ENCODE measurements around the gene NSMCE1.
"Not testable (repeated sequence)": the region's sequence is repeated elsewhere in the genome, so short reads cannot be mapped to it uniquely, and the experiment has no call there.

NSMCE1 gene

DNA sequence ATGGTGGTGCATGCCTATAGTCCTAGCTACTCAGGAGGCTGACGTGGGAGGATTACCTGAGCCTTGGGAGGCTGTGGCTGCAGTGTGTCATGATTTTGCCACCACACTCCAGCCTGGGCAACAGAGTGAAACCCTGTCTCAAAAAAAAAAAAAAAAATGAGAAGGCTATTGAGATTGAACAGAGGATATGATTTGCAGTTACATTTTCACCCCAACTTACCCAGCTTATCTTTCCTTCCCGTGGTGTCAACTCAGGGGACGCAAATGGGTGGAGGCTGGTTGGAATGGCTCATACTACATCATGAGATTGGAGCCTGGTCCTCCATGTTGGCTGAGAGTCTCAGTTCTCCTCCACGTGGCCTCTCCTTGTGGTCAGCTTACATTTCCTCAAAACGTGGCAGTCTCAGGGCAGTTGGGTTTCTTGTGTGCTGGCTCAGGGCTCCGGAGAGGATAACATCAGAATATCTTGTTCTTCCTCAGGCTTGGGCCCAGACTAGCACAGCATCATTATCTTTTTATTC lies 17.2 kb upstream of the NSMCE1 start:
- in situ Hi-C loops (cut with MboI; ENCODE audit: low pct_unique_long_range_greater_than_20kb, low sequenced_read_pairs, unreplicated experiment), result no loop called here
- TF ChIP-seq, protein P1, sequence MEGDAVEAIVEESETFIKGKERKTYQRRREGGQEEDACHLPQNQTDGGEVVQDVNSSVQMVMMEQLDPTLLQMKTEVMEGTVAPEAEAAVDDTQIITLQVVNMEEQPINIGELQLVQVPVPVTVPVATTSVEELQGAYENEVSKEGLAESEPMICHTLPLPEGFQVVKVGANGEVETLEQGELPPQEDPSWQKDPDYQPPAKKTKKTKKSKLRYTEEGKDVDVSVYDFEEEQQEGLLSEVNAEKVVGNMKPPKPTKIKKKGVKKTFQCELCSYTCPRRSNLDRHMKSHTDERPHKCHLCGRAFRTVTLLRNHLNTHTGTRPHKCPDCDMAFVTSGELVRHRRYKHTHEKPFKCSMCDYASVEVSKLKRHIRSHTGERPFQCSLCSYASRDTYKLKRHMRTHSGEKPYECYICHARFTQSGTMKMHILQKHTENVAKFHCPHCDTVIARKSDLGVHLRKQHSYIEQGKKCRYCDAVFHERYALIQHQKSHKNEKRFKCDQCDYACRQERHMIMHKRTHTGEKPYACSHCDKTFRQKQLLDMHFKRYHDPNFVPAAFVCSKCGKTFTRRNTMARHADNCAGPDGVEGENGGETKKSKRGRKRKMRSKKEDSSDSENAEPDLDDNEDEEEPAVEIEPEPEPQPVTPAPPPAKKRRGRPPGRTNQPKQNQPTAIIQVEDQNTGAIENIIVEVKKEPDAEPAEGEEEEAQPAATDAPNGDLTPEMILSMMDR (IDR thresholded peaks at IDR 0.05; ENCODE audit: extremely low read depth, insufficient read depth, missing control alignments), result no peak
- no peak for DNase-seq (ENCODE audit: low spot score)

DNA sequence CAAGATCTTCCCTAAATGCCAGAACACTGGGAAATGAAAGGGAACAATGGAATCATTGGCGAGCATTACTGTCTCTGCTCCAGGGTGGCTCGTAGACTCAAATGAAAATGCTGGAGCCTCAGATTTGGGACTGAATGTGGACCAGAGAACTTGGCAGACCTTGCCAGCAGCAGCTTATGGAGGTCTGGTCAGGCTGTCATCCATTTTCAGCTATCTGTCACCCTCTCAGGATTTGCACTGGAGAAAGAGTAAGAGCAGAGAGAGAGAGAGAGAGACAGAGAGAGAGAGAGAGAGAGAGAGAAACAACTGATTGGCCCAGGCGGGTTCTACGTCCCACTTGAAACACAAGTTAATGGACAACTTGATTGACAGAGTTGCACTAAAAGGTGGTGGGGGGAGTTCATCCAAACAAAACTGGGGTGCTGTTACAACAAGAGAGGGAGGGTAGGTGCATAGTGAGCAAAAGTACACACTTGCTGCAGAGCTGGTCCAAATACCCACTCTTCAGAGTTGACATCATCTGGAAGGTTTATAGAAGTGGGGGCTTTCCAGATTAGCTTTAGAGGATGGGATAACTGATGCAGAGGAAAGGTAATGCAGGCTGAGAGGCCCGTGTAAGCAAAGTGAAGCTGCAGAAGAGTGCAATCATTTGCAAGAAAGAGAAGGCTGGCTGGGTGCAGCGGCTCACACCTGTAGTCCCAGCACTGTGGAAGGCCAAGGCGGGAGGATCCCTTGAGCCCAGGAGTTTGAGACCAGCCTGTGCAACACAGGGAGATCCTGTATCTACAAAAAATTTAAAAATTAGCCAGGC lies 16.5 kb upstream of the NSMCE1 start:
- TF ChIP-seq, protein P1 (IDR thresholded peaks at IDR 0.05; ENCODE audit: extremely low read depth, insufficient read depth, missing control alignments), result no peak
- in situ Hi-C loops (cut with MboI; ENCODE audit: low pct_unique_long_range_greater_than_20kb, low sequenced_read_pairs, unreplicated experiment), result no loop called here
- no peak for DNase-seq (ENCODE audit: low spot score)

- TF ChIP-seq, protein P1 (IDR thresholded peaks at IDR 0.05; ENCODE audit: extremely low read depth, insufficient read depth, missing control alignments), result no peak
- DNase-seq (ENCODE audit: low spot score), result no peak
- in situ Hi-C loops (cut with MboI; ENCODE audit: low pct_unique_long_range_greater_than_20kb, low sequenced_read_pairs, unreplicated experiment), result no loop called here
These were observed 12.7 kb upstream of the NSMCE1 start for GRCh38 chr16:27281243-27281642.

DNA sequence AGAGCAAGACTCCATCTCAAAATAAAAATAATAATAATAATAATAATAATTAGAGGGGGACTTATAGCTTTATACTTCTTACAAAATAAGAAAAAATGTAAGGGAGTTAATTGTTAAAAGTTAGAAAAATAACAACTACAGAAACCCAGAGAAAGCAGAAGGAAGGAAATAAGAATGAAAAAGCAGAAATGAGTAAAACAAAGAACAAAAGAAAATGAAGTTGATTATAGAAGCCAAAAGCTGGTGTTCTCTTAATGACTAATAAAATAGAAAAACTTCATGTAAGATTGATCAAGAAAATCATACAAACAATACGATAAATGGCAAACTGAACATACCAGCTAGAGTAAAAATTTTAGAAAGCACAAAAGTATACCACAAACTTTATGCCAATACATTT lies 6.8 kb upstream of the NSMCE1 start:
- no peak for DNase-seq (ENCODE audit: low spot score)
- in situ Hi-C loops (cut with MboI; ENCODE audit: low pct_unique_long_range_greater_than_20kb, low sequenced_read_pairs, unreplicated experiment), result no loop called here
- TF ChIP-seq, protein P1 (IDR thresholded peaks at IDR 0.05; ENCODE audit: extremely low read depth, insufficient read depth, missing control alignments), result no peak

DNA sequence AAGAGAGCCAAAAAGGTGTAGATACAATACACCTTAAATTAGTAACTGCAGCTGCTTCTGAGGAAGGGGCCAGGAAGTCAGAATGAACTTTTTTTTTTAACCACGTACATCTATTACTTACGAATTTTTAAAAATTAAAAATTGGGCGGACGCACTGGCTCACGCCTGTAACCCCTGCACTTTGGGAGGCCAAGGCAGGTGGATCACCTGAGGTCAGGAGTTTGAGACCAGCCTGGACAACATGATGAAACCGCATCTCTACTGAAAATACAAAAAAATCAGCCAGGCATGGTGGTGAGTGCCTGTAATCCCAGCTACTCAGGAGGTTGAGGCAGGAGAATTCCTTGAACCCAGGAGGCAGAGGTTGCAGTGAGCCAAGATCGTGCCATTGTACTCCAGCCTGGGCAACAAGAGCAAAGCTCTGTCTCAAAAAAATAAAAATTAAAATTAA lies 5.9 kb upstream of the NSMCE1 start:
- DNase-seq (ENCODE audit: low spot score); in situ Hi-C loops (cut with MboI; ENCODE audit: low pct_unique_long_range_greater_than_20kb, low sequenced_read_pairs, unreplicated experiment): not testable (repeated sequence)

DNA sequence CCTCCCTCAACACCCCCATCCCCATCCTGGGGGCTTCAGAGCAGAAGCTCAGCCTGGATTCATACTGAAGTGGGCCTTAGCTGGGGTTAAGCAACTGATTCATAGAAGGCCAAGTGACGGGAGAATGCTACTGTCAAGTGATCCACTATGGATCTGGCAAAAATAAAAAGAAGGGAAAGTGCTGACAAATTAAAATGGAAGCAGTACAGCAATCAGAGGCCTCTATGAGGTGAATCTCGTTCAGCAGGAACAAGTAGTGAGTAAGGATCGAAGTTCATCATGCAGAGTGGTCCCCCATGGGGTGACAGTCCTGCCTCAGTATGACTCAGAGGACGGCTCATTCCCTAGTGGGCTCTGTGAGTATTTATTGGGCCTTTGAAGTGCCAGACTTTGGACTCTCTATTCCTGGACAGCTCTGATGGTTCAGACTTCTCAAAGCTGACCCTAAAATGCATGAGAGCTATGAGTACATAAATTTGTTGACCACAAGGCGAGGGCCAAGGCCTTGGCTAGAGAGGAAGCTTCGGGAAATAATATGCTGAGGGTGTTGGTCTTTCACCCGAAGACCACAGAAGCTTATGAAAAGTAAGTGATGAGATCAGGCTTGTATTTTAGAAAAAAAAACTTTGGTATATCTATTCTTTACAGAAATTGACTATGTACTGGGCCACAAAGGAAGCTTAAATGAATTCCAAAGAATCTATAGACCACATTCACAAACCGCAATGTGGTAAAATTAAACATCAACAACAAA lies 5.3 kb upstream of the NSMCE1 start:
- in situ Hi-C loops (cut with MboI; ENCODE audit: low pct_unique_long_range_greater_than_20kb, low sequenced_read_pairs, unreplicated experiment), result no loop called here
- no peak for DNase-seq (ENCODE audit: low spot score)
- TF ChIP-seq, protein P1 (IDR thresholded peaks at IDR 0.05; ENCODE audit: extremely low read depth, insufficient read depth, missing control alignments), result no peak

GRCh38 chr16:27273330-27273669 lies 4.7 kb upstream of the NSMCE1 start:
- no peak for DNase-seq (ENCODE audit: low spot score)
- in situ Hi-C loops (cut with MboI; ENCODE audit: low pct_unique_long_range_greater_than_20kb, low sequenced_read_pairs, unreplicated experiment), result no loop called here
- TF ChIP-seq, protein P1 (IDR thresholded peaks at IDR 0.05; ENCODE audit: extremely low read depth, insufficient read depth, missing control alignments), result no peak

GRCh38 chr16:27272697-27273096 lies 4.1 kb upstream of the NSMCE1 start:
- DNase-seq (ENCODE audit: low spot score); in situ Hi-C loops (cut with MboI; ENCODE audit: low pct_unique_long_range_greater_than_20kb, low sequenced_read_pairs, unreplicated experiment): not testable (repeated sequence)
